Measurements from ENCODE around the gene DPEP2. TPM values are rescaled to one million over a fixed set of nuclear protein-coding genes. Genes with fewer than 3 reads are reported as not detected.

The DPEP2 gene
- total and polyA plus RNA-seq, 2 of the 13 experiments (the other 11 are each of a cell fraction or from before 2014, with no cell fraction given), result 0.18 TPM; not detected in 1

- TF ChIP-seq, protein P1, sequence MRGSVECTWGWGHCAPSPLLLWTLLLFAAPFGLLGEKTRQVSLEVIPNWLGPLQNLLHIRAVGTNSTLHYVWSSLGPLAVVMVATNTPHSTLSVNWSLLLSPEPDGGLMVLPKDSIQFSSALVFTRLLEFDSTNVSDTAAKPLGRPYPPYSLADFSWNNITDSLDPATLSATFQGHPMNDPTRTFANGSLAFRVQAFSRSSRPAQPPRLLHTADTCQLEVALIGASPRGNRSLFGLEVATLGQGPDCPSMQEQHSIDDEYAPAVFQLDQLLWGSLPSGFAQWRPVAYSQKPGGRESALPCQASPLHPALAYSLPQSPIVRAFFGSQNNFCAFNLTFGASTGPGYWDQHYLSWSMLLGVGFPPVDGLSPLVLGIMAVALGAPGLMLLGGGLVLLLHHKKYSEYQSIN (CRISPR knock-in tag; IDR thresholded peaks at IDR 0.05; ENCODE audit: borderline replicate concordance), result no peak
- TF ChIP-seq PHF20 (CRISPR knock-in tag; IDR thresholded peaks at IDR 0.05) (peak; percentile 20; the same call in 1 of the 2 replicates), HOXA5 (CRISPR knock-in tag; IDR thresholded peaks at IDR 0.05) (no peak), ZNF615 (CRISPR knock-in tag; IDR thresholded peaks at IDR 0.05; ENCODE audit: borderline replicate concordance) (no peak), ZBTB10 (CRISPR knock-in tag; IDR thresholded peaks at IDR 0.05; ENCODE audit: borderline replicate concordance) (peak; percentile 95), ZNF776 (CRISPR knock-in tag; IDR thresholded peaks at IDR 0.05) (peak; percentile 15; the same call in 1 of the 2 replicates), ZNF180 (CRISPR knock-in tag; IDR thresholded peaks at IDR 0.05; ENCODE audit: borderline replicate concordance, low read depth) (no peak), ONECUT2 (CRISPR knock-in tag; IDR thresholded peaks at IDR 0.05) (no peak), RAD21 (CRISPR knock-in tag; IDR thresholded peaks at IDR 0.05) (0 out of 2 replicates have a peak, but pooled peaks have one; percentile 3), ZBTB7B (CRISPR knock-in tag; IDR thresholded peaks at IDR 0.05) (peak; percentile 95), ETS1 (CRISPR knock-in tag; IDR thresholded peaks at IDR 0.05) (no peak; the same call in 1 of the 2 replicates), CHD2 (IDR thresholded peaks at IDR 0.05; ENCODE audit: low read depth, low read length) (no peak), BRCA1 (CRISPR knock-in tag; IDR thresholded peaks at IDR 0.05) (no peak), ZNF878 (CRISPR knock-in tag; IDR thresholded peaks at IDR 0.05) (peak; percentile 67; the same call in 1 of the 2 replicates), ZNF282 (IDR thresholded peaks at IDR 0.05; ENCODE audit: partially characterized antibody) (no peak), ZNF788 (CRISPR knock-in tag; IDR thresholded peaks at IDR 0.05; ENCODE audit: borderline replicate concordance) (no peak; the same call in 1 of the 2 replicates), ZNF781 (CRISPR knock-in tag; IDR thresholded peaks at IDR 0.05; ENCODE audit: borderline replicate concordance, not compliant biosample characterization) (no peak), TOE1 (CRISPR knock-in tag; IDR thresholded peaks at IDR 0.05) (no peak), ZNF160 (CRISPR knock-in tag; IDR thresholded peaks at IDR 0.05) (no peak)
- TF ChIP-seq, protein P2, sequence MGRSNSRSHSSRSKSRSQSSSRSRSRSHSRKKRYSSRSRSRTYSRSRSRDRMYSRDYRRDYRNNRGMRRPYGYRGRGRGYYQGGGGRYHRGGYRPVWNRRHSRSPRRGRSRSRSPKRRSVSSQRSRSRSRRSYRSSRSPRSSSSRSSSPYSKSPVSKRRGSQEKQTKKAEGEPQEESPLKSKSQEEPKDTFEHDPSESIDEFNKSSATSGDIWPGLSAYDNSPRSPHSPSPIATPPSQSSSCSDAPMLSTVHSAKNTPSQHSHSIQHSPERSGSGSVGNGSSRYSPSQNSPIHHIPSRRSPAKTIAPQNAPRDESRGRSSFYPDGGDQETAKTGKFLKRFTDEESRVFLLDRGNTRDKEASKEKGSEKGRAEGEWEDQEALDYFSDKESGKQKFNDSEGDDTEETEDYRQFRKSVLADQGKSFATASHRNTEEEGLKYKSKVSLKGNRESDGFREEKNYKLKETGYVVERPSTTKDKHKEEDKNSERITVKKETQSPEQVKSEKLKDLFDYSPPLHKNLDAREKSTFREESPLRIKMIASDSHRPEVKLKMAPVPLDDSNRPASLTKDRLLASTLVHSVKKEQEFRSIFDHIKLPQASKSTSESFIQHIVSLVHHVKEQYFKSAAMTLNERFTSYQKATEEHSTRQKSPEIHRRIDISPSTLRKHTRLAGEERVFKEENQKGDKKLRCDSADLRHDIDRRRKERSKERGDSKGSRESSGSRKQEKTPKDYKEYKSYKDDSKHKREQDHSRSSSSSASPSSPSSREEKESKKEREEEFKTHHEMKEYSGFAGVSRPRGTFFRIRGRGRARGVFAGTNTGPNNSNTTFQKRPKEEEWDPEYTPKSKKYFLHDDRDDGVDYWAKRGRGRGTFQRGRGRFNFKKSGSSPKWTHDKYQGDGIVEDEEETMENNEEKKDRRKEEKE (IDR thresholded peaks at IDR 0.05), result no peak
Observed at GRCh38 chr16:67943256-67943618, 56.0 kb downstream of the DPEP2 start (continued).

All from HepG2 (cell line).